HG03575 (cell line): ENCODE data around the gene FMN2.

Experiments
- ATAC-seq: cut with Tn5 transposase; IDR thresholded peaks from one replicate; pipeline ENCODE4 v1.9.1; 2021; ENCODE audit not compliant: unreplicated experiment, insufficient number of reproducible peaks, low FRiP score; ENCODE audit errors: extremely low read depth

The FMN2 gene

GRCh38 chr1:240492832-240493440, 401.3 kb downstream of the FMN2 start:
- no peak for ATAC-seq

GRCh38 chr1:240495601-240496000, 403.9 kb downstream of the FMN2 start:
- ATAC-seq = no peak

GRCh38 chr1:240496356-240496755, 404.7 kb downstream of the FMN2 start:
- ATAC-seq = no peak

- no peak for ATAC-seq
Measured at GRCh38 chr1:240496941-240497340, 405.3 kb downstream of the FMN2 start.

- ATAC-seq = no peak
Measured at GRCh38 chr1:240497908-240498307, 406.2 kb downstream of the FMN2 start.

GRCh38 chr1:240498335-240498734, 406.7 kb downstream of the FMN2 start:
- ATAC-seq = no peak

GRCh38 chr1:240499012-240499411, 407.3 kb downstream of the FMN2 start:
- no peak for ATAC-seq

- ATAC-seq = no peak
Measured at GRCh38 chr1:240500647-240501046, 409.0 kb downstream of the FMN2 start.

GRCh38 chr1:240501115-240501514, 409.4 kb downstream of the FMN2 start:
- ATAC-seq = no peak

- no peak for ATAC-seq
Measured at GRCh38 chr1:240503036-240503435, 411.4 kb downstream of the FMN2 start.

GRCh38 chr1:240503558-240503957, 411.9 kb downstream of the FMN2 start:
- ATAC-seq = no peak

- ATAC-seq = no peak
Measured at GRCh38 chr1:240506176-240506575, 414.5 kb downstream of the FMN2 start.

- ATAC-seq = no peak
Measured at GRCh38 chr1:240508201-240508600, 416.5 kb downstream of the FMN2 start.

GRCh38 chr1:240508950-240509349, 417.3 kb downstream of the FMN2 start:
- no peak for ATAC-seq

- no peak for ATAC-seq
Measured at GRCh38 chr1:240511789-240512188, 420.1 kb downstream of the FMN2 start.

GRCh38 chr1:240515505-240515904, 423.8 kb downstream of the FMN2 start:
- no peak for ATAC-seq

GRCh38 chr1:240516069-240516468, 424.4 kb downstream of the FMN2 start:
- ATAC-seq = no peak

- ATAC-seq = no peak
Measured at GRCh38 chr1:240517891-240518290, 426.2 kb downstream of the FMN2 start.

- ATAC-seq = no peak
Measured at GRCh38 chr1:240522122-240522822, 430.6 kb downstream of the FMN2 start.

- no peak for ATAC-seq
Measured at GRCh38 chr1:240524356-240525069, 432.8 kb downstream of the FMN2 start.
